Measurements from ENCODE around the gene ACIN1.

ACIN1 gene

DNA sequence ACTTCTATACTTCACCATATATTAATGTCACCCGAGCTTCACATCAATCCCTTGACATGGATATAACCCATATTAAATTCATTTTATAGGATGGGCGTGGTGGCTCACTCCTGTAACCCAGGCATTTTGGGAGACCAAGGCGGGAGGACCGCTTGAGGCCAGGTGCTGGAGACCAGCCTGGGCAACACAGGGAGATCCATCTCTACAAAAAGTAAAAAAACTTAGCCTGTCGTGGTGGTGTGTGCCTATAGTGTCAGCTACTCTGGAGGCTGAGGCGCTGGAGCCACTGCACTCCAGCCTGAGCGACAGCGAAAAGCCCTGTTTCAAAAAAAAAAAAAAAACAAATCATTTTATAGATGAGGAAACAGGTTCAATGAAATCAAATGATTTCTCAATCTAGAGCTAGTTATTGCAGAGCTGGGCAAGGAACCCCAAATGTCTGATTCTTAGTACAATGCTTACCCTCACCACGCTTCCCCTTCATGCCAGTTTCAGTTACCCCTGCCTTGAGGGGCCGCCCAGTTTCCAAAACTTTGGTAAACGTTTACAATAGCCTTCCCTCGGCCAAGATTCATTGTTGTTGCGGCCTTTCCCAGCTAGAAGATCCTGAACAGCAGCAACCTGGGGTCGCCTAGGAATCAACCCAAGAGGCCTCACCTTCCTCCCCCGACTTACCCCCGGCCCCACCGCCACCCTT, 61.0 kb downstream of the ACIN1 start:
- H2AFZ ChIP-seq (ENCODE audit: low read depth) = peak overlapping the region; percentile 58; the same call in 1 of the 2 replicates

DNA sequence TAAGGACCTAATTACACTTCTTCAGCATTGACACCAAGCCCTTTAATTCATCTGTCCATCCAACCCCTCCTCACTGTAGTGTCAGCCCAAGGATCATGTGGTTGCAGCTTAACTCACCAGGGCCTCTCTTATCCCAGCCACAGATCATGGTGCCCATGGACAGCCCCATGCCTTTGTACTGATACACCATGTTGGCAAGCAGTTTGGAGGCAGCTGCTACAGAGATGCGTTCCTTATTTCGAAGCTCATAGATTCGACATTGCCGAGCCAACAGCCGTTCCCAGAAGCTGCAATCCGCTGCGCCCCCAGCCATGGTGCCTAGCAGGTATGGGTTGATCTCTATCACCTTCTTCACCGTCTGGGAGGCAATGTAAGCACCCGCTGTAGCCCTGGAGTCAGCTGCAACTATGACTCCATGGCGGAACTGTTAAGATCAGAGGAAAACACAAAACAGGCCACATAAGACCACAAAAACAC, 61.6 kb downstream of the ACIN1 start:
- peaks cover 17% of the 10 kb centered on the region for H3K79me2 ChIP-seq (ENCODE audit: insufficient read depth, low read depth)
- peak overlapping the region; percentile 57; the same call in 1 of the 2 replicates for H3K4me2 ChIP-seq
- H4K20me1 ChIP-seq (ENCODE audit: insufficient read depth) = no peaks in the 10 kb centered on the region
- H3K4me3 ChIP-seq (IDR thresholded peaks at IDR 0.05; ENCODE audit: insufficient read depth, low read depth, low read length) = no peak overlapping the region
- 0 out of 2 replicates have a peak, but pooled peaks cover 6% of the 10 kb centered on the region for H3K36me3 ChIP-seq (ENCODE audit: insufficient read depth)
- H3K27me3 ChIP-seq (ENCODE audit: insufficient read depth, low read depth) = no peaks in the 10 kb centered on the region
- H3K9ac ChIP-seq = no peak overlapping the region
- peaks cover 12% of the 10 kb centered on the region for H3K4me1 ChIP-seq (ENCODE audit: low read depth, poor library complexity, severe bottlenecking)
- no peak overlapping the region for H2AFZ ChIP-seq (ENCODE audit: low read depth)
- no peak overlapping the region for H3K27ac ChIP-seq
- TF ChIP-seq, protein P1, sequence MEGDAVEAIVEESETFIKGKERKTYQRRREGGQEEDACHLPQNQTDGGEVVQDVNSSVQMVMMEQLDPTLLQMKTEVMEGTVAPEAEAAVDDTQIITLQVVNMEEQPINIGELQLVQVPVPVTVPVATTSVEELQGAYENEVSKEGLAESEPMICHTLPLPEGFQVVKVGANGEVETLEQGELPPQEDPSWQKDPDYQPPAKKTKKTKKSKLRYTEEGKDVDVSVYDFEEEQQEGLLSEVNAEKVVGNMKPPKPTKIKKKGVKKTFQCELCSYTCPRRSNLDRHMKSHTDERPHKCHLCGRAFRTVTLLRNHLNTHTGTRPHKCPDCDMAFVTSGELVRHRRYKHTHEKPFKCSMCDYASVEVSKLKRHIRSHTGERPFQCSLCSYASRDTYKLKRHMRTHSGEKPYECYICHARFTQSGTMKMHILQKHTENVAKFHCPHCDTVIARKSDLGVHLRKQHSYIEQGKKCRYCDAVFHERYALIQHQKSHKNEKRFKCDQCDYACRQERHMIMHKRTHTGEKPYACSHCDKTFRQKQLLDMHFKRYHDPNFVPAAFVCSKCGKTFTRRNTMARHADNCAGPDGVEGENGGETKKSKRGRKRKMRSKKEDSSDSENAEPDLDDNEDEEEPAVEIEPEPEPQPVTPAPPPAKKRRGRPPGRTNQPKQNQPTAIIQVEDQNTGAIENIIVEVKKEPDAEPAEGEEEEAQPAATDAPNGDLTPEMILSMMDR (conservative IDR thresholded peaks at IDR 0.05; ENCODE audit: low read depth, low read length) = no peak

More for the DNA sequence above, 61.0 kb downstream of the ACIN1 start:
- Histone ChIP-seq H3K4me3 (IDR thresholded peaks at IDR 0.05; ENCODE audit: insufficient read depth, low read depth, low read length) (no peak overlapping the region), H3K27me3 (ENCODE audit: insufficient read depth, low read depth) (no peaks in the 10 kb centered on the region), H3K4me1 (ENCODE audit: low read depth, poor library complexity, severe bottlenecking) (peaks cover 12% of the 10 kb centered on the region), H3K4me2 (peak overlapping the region; percentile 57), H3K79me2 (ENCODE audit: insufficient read depth, low read depth) (peaks cover 17% of the 10 kb centered on the region), H4K20me1 (ENCODE audit: insufficient read depth) (no peaks in the 10 kb centered on the region), H3K27ac (peak overlapping the region; percentile 96), H3K9ac (peak overlapping the region; percentile 100), H3K36me3 (ENCODE audit: insufficient read depth) (0 out of 2 replicates have a peak, but pooled peaks cover 6% of the 10 kb centered on the region)
- TF ChIP-seq, protein P1 (conservative IDR thresholded peaks at IDR 0.05; ENCODE audit: low read depth, low read length) = no peak

DNA sequence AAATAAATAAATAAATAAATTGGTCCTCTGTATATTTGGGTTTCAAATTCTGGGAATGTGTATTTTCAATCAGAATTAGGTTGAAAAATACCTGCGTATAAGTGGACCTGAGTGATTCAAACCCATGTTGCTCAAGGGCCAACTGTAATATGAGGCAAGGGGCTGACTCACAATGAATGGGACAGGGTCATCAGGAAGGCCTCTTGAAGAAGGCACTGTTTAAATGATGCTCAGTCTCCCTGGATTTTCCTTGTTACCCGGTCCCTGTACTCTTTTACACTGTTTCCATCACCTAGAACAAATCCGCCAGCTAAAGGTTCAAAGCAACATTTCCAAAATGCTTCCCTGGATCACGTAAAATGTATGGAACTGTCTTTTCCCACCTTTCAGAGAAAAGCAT, 64.0 kb downstream of the ACIN1 start:
- Histone ChIP-seq H3K9ac (no peak overlapping the region), H3K4me3 (IDR thresholded peaks at IDR 0.05; ENCODE audit: insufficient read depth, low read depth, low read length) (no peak overlapping the region), H3K4me1 (ENCODE audit: low read depth, poor library complexity, severe bottlenecking) (peaks cover 12% of the 10 kb centered on the region), H3K27ac (no peak overlapping the region), H4K20me1 (ENCODE audit: insufficient read depth) (no peaks in the 10 kb centered on the region), H3K27me3 (ENCODE audit: insufficient read depth, low read depth) (no peaks in the 10 kb centered on the region), H2AFZ (ENCODE audit: low read depth) (no peak overlapping the region), H3K36me3 (ENCODE audit: insufficient read depth) (0 out of 2 replicates have a peak, but pooled peaks cover 6% of the 10 kb centered on the region), H3K79me2 (ENCODE audit: insufficient read depth, low read depth) (peaks cover 17% of the 10 kb centered on the region), H3K4me2 (no peak overlapping the region)
- TF ChIP-seq, protein P1 (conservative IDR thresholded peaks at IDR 0.05; ENCODE audit: low read depth, low read length) = no peak

DNA sequence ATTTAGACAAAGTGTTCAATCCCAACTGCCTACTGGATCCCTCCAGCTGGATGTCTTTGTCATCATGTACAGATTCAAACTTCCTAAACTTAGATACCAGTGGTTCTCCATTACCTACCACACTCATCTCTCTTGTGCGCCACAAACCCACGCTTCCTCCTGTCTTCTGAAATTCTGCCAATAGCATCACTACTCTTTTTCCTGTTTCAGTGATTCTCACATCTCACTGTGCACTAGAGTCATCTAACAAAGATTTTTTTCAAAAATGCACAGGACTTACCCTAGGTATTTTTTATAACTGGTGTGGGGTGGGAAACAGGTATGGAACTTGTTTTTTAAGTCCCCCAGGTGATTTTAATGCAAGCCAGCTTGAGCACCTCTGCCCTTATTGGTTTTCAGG, 66.1 kb downstream of the ACIN1 start:
- no peak overlapping the region for H3K27ac ChIP-seq
- no peak overlapping the region for H2AFZ ChIP-seq (ENCODE audit: low read depth)
- H3K9ac ChIP-seq = no peak overlapping the region
- H3K4me3 ChIP-seq (IDR thresholded peaks at IDR 0.05; ENCODE audit: insufficient read depth, low read depth, low read length) = no peak overlapping the region
- H3K36me3 ChIP-seq (ENCODE audit: insufficient read depth) = 0 out of 2 replicates have a peak, but pooled peaks cover 6% of the 10 kb centered on the region
- H4K20me1 ChIP-seq (ENCODE audit: insufficient read depth) = no peaks in the 10 kb centered on the region
- TF ChIP-seq, protein P1 (conservative IDR thresholded peaks at IDR 0.05; ENCODE audit: low read depth, low read length) = no peak
- H3K79me2 ChIP-seq (ENCODE audit: insufficient read depth, low read depth) = peaks cover 10% of the 10 kb centered on the region
- no peaks in the 10 kb centered on the region for H3K27me3 ChIP-seq (ENCODE audit: insufficient read depth, low read depth)
- H3K4me1 ChIP-seq (ENCODE audit: low read depth, poor library complexity, severe bottlenecking) = peaks cover 4% of the 10 kb centered on the region
- no peak overlapping the region for H3K4me2 ChIP-seq
